Peyer's patch (tissue), 4 donors: ENCODE data around the gene RPL18.

Experiments
- CTCF ChIP-seq, 6 experiments: fragments of 450-650 bp in 4 of 6; fragments of 200-600 bp in 2 of 6; sonication (generic) in 1 of 6; IDR thresholded peaks; one replicate each; pipeline ENCODE4 v1.5.1; 2017 to 2019; ENCODE audit warnings: antibody characterized with exemption in 6 of 6, mild to moderate bottlenecking in 3 of 6, moderate library complexity in 1 of 6
- POLR2A ChIP-seq, 2 donors: fragments of 450-650 bp; IDR thresholded peaks; one replicate each; pipeline ENCODE4 v1.5.1; 2017; ENCODE audit warnings: antibody characterized with exemption in 2 of 2, mild to moderate bottlenecking in 2 of 2, moderate library complexity in 2 of 2

- no peak for TF ChIP-seq CTCF (IDR thresholded peaks at IDR 0.05)
- TF ChIP-seq POLR2A (IDR thresholded peaks at IDR 0.05), result no peak
Measured at GRCh38 chr19:48616041-48616436, 2.9 kb downstream of the RPL18 start.
